HL-60 (cell line): Measurements from ENCODE around the gene FAM219B.

Experiments used
- DNase-seq, 2 experiments: peaks; one replicate each; pipeline ENCODE4 v3.0.0-alpha.2; 2010 to 2020; ENCODE audit warnings: low read depth in 1 of 2, low spot score in 1 of 2
- H3K27ac ChIP-seq: fragments of 250-450 bp; sonication (Bioruptor Pico); replicated peaks from 2 replicates; pipeline ENCODE4 v1.5.1; 2020; ENCODE audit warnings: mild to moderate bottlenecking, moderate library complexity
- H3K27me3 ChIP-seq: fragments of 250-450 bp; sonication (Bioruptor Pico); 2 replicates; pipeline ENCODE4 v1.5.1; 2021; ENCODE audit warnings: mild to moderate bottlenecking, moderate library complexity; ENCODE audit not compliant: insufficient read depth, poor library complexity, severe bottlenecking
- H3K4me3 ChIP-seq: replicated peaks from 2 replicates; pipeline ENCODE4 v1.5.1; 2011; ENCODE audit warnings: mild to moderate bottlenecking, control low read depth, low read length; ENCODE audit not compliant: insufficient read depth
- CTCF ChIP-seq: IDR thresholded peaks from one replicate; pipeline ENCODE4 v1.5.1; 2011; ENCODE audit warnings: low read length, control low read depth, inconsistent platforms; ENCODE audit not compliant: insufficient read depth
- GABPA ChIP-seq: IDR thresholded peaks from 2 replicates; pipeline ENCODE4 v1.6.1; 2012; ENCODE audit warnings: low read depth
- POLR2AphosphoS5 ChIP-seq: IDR thresholded peaks from 2 replicates; pipeline ENCODE4 v1.6.1; 2012; ENCODE audit warnings: low read depth
- REST ChIP-seq: IDR thresholded peaks from 2 replicates; pipeline ENCODE4 v1.6.1; 2012; ENCODE audit warnings: low read depth; ENCODE audit not compliant: insufficient replicate concordance
- SPI1 ChIP-seq: IDR thresholded peaks from 2 replicates; pipeline ENCODE4 v1.6.1; 2012; ENCODE audit warnings: low read depth, mild to moderate bottlenecking, borderline replicate concordance

FAM219B gene

GRCh38 chr15:74850393-74850792, 56.3 kb downstream of the FAM219B start:
- Histone ChIP-seq H3K4me3 (no peak overlapping the region), H3K27me3 (no peaks in the 10 kb centered on the region), H3K27ac (no peak overlapping the region)
- no peak for DNase-seq
- no peak for TF ChIP-seq SPI1
- no peak for TF ChIP-seq POLR2AphosphoS5
- TF ChIP-seq REST, result no peak
- TF ChIP-seq CTCF, result no peak
- no peak for TF ChIP-seq GABPA
